WTC11 (cell line): ENCODE results near the gene EBI3.

Experiments used
- ATF3 ChIP-seq: sonication (generic); formaldehyde crosslinking; conservative IDR thresholded peaks from 2 replicates; pipeline ENCODE4 v1.8.1; 2022; ENCODE audit warnings: mild to moderate bottlenecking, missing genetic modification reagents
- CTCF ChIP-seq: fragments of 200-600 bp; IDR thresholded peaks from 2 replicates; pipeline ENCODE4 v1.8.0; 2022; ENCODE audit warnings: antibody characterized with exemption
- ETV6 ChIP-seq: sonication (generic); formaldehyde crosslinking; IDR thresholded peaks from 2 replicates; pipeline ENCODE4 v1.8.1; 2022; ENCODE audit warnings: mild to moderate bottlenecking, missing genetic modification reagents
- PREB ChIP-seq: sonication (generic); formaldehyde crosslinking; IDR thresholded peaks from 2 replicates; pipeline ENCODE4 v1.8.1; 2022; ENCODE audit warnings: mild to moderate bottlenecking, missing genetic modification reagents, moderate library complexity, borderline replicate concordance
- ZBTB43 ChIP-seq: sonication (generic); formaldehyde crosslinking; IDR thresholded peaks from 2 replicates; pipeline ENCODE4 v1.8.1; 2023; ENCODE audit warnings: mild to moderate bottlenecking, missing genetic modification reagents
- TF ChIP-seq, protein P1 (sequence below): sonication (generic); formaldehyde crosslinking; IDR thresholded peaks from 2 replicates; pipeline ENCODE4 v1.8.0; 2022; ENCODE audit warnings: mild to moderate bottlenecking, missing genetic modification reagents

DNA sequence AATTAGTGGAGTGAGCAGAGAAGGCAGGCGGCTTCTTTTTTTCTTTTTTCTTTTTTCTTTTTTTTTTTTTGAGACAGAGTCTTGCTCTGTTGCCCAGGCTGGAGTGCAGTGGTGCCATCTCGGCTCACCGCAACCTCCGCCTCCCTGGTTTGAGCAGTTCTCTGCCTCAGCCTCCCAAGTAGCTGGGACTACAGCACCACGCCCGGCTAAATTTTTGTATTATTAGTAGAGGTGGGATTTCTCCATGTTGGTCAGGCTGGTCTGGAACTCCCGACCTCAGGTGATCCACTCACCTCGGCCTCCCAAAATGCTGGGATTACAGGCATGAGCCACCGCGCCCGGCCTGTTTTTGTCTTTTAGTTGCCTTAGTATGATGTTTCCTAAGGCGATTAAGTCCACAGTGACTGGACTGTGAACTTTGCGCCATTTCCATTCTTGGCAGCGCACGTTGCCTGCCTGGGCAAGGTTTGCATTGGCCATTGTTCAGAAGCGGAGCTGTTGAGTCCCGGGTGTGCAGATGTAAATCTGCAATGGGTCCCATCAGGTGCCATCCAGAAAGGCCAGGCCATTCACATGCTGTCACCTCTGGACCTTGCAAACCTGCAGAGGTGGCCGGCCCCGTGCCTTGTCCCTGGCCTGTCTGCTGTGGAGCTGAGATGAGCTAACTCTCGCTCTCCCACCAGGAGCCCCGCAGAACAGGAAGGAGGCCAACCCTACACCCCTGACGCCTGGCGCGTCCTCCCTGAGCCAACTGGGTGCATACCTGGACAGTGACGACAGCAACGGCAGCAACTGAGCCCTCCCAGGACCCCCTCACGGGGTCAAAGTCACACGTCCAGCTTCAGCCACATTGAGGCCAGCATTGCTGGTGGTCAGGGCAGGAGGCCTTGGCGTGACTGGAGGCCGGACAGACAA lies 38.8 kb downstream of the EBI3 start:
- no peak for TF ChIP-seq CTCF
- no peak for TF ChIP-seq PREB
- no peak for TF ChIP-seq ZBTB43 (CRISPR knock-in tag)
- TF ChIP-seq ATF3 (CRISPR knock-in tag), result no peak
- TF ChIP-seq, protein P1, sequence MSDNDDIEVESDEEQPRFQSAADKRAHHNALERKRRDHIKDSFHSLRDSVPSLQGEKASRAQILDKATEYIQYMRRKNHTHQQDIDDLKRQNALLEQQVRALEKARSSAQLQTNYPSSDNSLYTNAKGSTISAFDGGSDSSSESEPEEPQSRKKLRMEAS (CRISPR knock-in tag), result no peak
- TF ChIP-seq ETV6 (CRISPR knock-in tag), result no peak
